Mesenchymal stem cell (in vitro differentiated cells and primary cell): ENCODE results near the gene UBAC2. TPM values are rescaled to one million over a fixed set of nuclear protein-coding genes. Genes with fewer than 3 reads are reported as not detected.

ENCODE experiments used
- DNase-seq: peaks from one replicate; pipeline ENCODE4 v3.0.0-alpha.2; 2013
- H2AFZ ChIP-seq: one replicate; pipeline ENCODE4 v1.6.1; 2013; ENCODE audit warnings: low read depth, mild to moderate bottlenecking, control low read depth, inconsistent platforms, low read length, moderate library complexity
- H2AK5ac ChIP-seq: 2 replicates; pipeline ENCODE4 v1.6.1; 2013; ENCODE audit warnings: low read length, moderate library complexity, mild to moderate bottlenecking, inconsistent platforms; ENCODE audit not compliant: severe bottlenecking
- H2BK120ac ChIP-seq: one replicate; pipeline ENCODE4 v1.6.1; 2013; ENCODE audit warnings: low read depth, mild to moderate bottlenecking, inconsistent platforms, low read length, moderate library complexity
- H2BK12ac ChIP-seq, 2 experiments: one replicate each; pipeline ENCODE4 v1.6.1; 2013; ENCODE audit warnings: inconsistent platforms in 2 of 2, low read length in 2 of 2, mild to moderate bottlenecking in 2 of 2, moderate library complexity in 2 of 2, control low read depth in 1 of 2
- H2BK15ac ChIP-seq: one replicate; pipeline ENCODE4 v1.6.1; 2013; ENCODE audit warnings: mild to moderate bottlenecking, low read depth, inconsistent platforms; ENCODE audit not compliant: poor library complexity, severe bottlenecking
- H2BK5ac ChIP-seq: 2 replicates; pipeline ENCODE4 v1.6.1; 2013; ENCODE audit warnings: low read depth, mild to moderate bottlenecking, low read length, control low read depth, inconsistent platforms; ENCODE audit not compliant: poor library complexity, severe bottlenecking
- H3K14ac ChIP-seq, 2 experiments: one replicate each; pipeline ENCODE4 v1.6.1; 2013; ENCODE audit warnings: inconsistent platforms in 2 of 2, low read length in 2 of 2, control low read depth in 1 of 2, mild to moderate bottlenecking in 1 of 2, moderate library complexity in 1 of 2
- H3K18ac ChIP-seq, 2 experiments: one replicate each; pipeline ENCODE4 v1.6.1; 2013; ENCODE audit warnings: inconsistent platforms in 2 of 2, low read length in 2 of 2, control low read depth in 1 of 2, low read depth in 1 of 2, mild to moderate bottlenecking in 1 of 2
- H3K23ac ChIP-seq, 2 experiments: one replicate each; pipeline ENCODE4 v1.6.1; 2013; ENCODE audit warnings: inconsistent platforms in 2 of 2, low read length in 2 of 2, mild to moderate bottlenecking in 2 of 2, moderate library complexity in 2 of 2, control low read depth in 1 of 2
- H3K27ac ChIP-seq: 2 replicates; pipeline ENCODE4 v1.5.1; 2013; ENCODE audit warnings: mild to moderate bottlenecking, moderate library complexity, low read length, control low read depth, inconsistent platforms; ENCODE audit not compliant: poor library complexity, severe bottlenecking
- H3K27me3 ChIP-seq, 2 experiments: 2 replicates each; pipeline versions ENCODE4 v1.6.1 to v1.7.0; 2013; ENCODE audit warnings: low read length in 2 of 2, mild to moderate bottlenecking in 2 of 2, moderate library complexity in 2 of 2, control low read depth in 1 of 2, inconsistent platforms in 1 of 2; ENCODE audit not compliant: control insufficient read depth in 1 of 2, insufficient read depth in 1 of 2
- H3K36me3 ChIP-seq, 2 experiments: 2 replicates each; pipeline versions ENCODE4 v1.6.1 to v1.7.0; 2013; ENCODE audit warnings: low read length in 2 of 2, control low read depth in 1 of 2, inconsistent platforms in 1 of 2, low read depth in 1 of 2, mild to moderate bottlenecking in 1 of 2; ENCODE audit not compliant: insufficient read depth in 2 of 2, control insufficient read depth in 1 of 2
- H3K4ac ChIP-seq, 2 experiments: one replicate each; pipeline ENCODE4 v1.6.1; 2013; ENCODE audit warnings: inconsistent platforms in 2 of 2, low read length in 2 of 2, mild to moderate bottlenecking in 2 of 2, moderate library complexity in 2 of 2, control low read depth in 1 of 2, low read depth in 1 of 2
- H3K4me1 ChIP-seq: 2 replicates; pipeline ENCODE4 v1.6.1; 2013; ENCODE audit warnings: low read depth, low read length, control low read depth; ENCODE audit not compliant: control insufficient read depth, insufficient read depth
- H3K4me2 ChIP-seq: 2 replicates; pipeline ENCODE4 v1.6.1; 2013; ENCODE audit warnings: low read length, mild to moderate bottlenecking, inconsistent platforms; ENCODE audit not compliant: poor library complexity, severe bottlenecking
- H3K4me3 ChIP-seq, 2 experiments: 2 replicates each; pipeline versions ENCODE4 v1.5.1 to v1.7.0; 2013; ENCODE audit warnings: low read length in 2 of 2, mild to moderate bottlenecking in 2 of 2, control low read depth in 1 of 2, low read depth in 1 of 2; ENCODE audit not compliant: insufficient read depth in 1 of 2
- H3K79me1 ChIP-seq: replicated peaks from 2 replicates; pipeline ENCODE4 v1.6.1; 2013; ENCODE audit warnings: mild to moderate bottlenecking, control low read depth, low read length, inconsistent platforms; ENCODE audit not compliant: poor library complexity, severe bottlenecking
- H3K9ac ChIP-seq: 2 replicates; pipeline ENCODE4 v1.7.0; 2013; ENCODE audit warnings: mild to moderate bottlenecking, low read length, moderate library complexity
- H3K9me3 ChIP-seq: 2 replicates; pipeline ENCODE4 v1.7.0; 2013; ENCODE audit warnings: mild to moderate bottlenecking, low read length; ENCODE audit not compliant: control insufficient read depth
- H4K8ac ChIP-seq: one replicate; pipeline ENCODE4 v1.6.1; 2013; ENCODE audit warnings: inconsistent platforms, mild to moderate bottlenecking, low read length, moderate library complexity
- H4K91ac ChIP-seq: one replicate; pipeline ENCODE4 v1.6.1; 2013; ENCODE audit warnings: mild to moderate bottlenecking, low read length, inconsistent platforms
- WGBS: methylation state at CpG from one replicate; pipeline ENCODE4 v1.1.7; 2013; ENCODE audit warnings: mixed read lengths; 5-methylcytosine and 5-hydroxymethylcytosine counted together
- polyA plus RNA-seq, 2 experiments: library from polyadenylated mRNA; stranded (reverse); fragments of 200-250 nt; gene quantifications; one replicate each; pipeline ENCODE4 v1.2.3, GENCODE V29; 2013

The UBAC2 gene, protein sequence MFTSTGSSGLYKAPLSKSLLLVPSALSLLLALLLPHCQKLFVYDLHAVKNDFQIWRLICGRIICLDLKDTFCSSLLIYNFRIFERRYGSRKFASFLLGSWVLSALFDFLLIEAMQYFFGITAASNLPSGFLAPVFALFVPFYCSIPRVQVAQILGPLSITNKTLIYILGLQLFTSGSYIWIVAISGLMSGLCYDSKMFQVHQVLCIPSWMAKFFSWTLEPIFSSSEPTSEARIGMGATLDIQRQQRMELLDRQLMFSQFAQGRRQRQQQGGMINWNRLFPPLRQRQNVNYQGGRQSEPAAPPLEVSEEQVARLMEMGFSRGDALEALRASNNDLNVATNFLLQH
- polyA plus RNA-seq (2013, experiment 1 of 2) = 41.9 TPM
- 42.1 TPM for polyA plus RNA-seq (2013, experiment 2 of 2)

DNA sequence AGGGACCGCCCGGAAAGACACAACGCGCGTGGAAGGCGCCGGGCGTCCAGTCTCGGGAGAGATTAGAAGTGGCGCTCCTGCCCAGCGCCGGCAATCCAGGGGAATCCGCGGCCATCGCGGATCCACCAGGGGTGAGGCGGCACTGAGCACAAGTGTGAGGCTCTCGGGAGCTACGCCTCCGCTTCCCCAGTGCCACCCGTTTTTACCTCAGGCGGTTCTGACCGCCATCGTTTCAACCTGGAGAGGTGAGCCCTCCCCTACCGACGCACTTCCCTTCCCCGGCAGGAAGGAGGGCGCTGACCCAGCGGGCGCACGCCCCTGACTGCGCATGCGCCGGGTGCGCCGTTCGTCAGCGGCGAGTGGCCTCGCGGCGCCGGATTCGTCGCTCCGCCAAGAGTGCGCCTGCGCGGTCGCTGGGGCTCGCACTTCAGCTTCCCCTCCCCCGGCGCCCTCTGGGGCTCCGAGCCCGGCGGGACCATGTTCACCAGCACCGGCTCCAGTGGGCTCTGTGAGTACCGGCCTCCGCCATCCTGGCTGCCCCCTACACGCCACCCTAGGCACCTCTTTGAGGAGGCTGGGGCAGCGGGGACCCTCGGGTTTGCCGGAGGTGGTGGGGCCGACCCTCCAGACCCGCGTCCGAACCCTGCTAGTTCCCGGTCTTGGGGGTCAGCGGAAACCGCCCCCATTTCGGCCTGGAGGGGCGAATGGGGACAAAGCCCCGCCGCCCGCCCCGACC is at the start of gene UBAC2:
Gene UBAC2 (plus strand): TSS at position 423 of the 736 bp plus-strand sequence. CDS start 55 bp downstream, at position 478.
- peak within 1 kb of the TSS; percentile 88 for H4K91ac ChIP-seq
- H3K14ac ChIP-seq = peak within 1 kb of the TSS; percentile 51 to 99
- no peaks in the 10 kb centered on the region for H3K36me3 ChIP-seq
- under 1% methylated on average over 75 of the region's 76 CpGs for WGBS
- H2BK5ac ChIP-seq = peak within 1 kb of the TSS; percentile 74
- H2BK12ac ChIP-seq = peak within 1 kb of the TSS in 1 of 2 experiments; percentile 47
- H3K4me1 ChIP-seq = peaks cover 7% of the 10 kb centered on the region
- H2BK15ac ChIP-seq = peak within 1 kb of the TSS; percentile 82
- DNase-seq = peak; percentile 92
- H3K4me2 ChIP-seq = peak within 1 kb of the TSS; percentile 80
- peak within 1 kb of the TSS; percentile 90 to 98 for H3K4ac ChIP-seq
- H2AFZ ChIP-seq = peak within 1 kb of the TSS; percentile 96
- H2AK5ac ChIP-seq = peak within 1 kb of the TSS; percentile 49
- no peaks in the 10 kb centered on the region for H3K9me3 ChIP-seq
- H3K9ac ChIP-seq = peak within 1 kb of the TSS; percentile 98
- H3K27ac ChIP-seq = peak within 1 kb of the TSS; percentile 84
- H3K4me3 ChIP-seq = peak within 1 kb of the TSS; percentile 91 to 95
- no peaks in the 10 kb centered on the region for H3K27me3 ChIP-seq
- peak within 1 kb of the TSS in 1 of 2 experiments; percentile 84 for H3K23ac ChIP-seq
- peak within 1 kb of the TSS; percentile 94 for H3K18ac ChIP-seq
- H4K8ac ChIP-seq = peak within 1 kb of the TSS; percentile 99
- H2BK120ac ChIP-seq = peak within 1 kb of the TSS; percentile 86
- peaks cover 22% of the 10 kb centered on the region for H3K79me1 ChIP-seq

DNA sequence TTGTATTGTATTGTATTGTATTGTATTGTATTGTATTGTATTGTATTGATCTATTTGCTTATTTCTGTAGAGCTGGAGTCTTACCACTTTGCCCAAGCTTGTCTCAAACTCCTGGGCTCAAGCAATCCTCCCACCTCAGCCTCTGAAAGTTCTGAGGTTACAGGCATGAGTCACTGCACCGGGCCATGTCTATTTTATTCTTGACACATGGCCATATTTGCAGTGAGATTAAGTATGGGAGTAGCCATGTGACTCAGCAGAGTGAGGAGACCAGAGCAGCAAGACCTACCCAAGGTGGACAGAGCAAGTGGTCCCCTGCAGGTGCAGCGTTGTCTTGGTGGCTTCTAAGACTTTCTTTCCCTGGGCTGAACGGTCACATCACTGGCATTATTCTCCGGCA is 49.1 kb upstream of the UBAC2 start:
- Histone ChIP-seq H3K4me2 (no peak overlapping the region), H2AFZ (no peak overlapping the region), H2BK15ac (no peak overlapping the region), H3K4ac (no peak overlapping the region), H2AK5ac (no peak overlapping the region), H3K23ac (no peak overlapping the region), H3K4me1 (peaks cover 3% of the 10 kb centered on the region), H2BK120ac (no peak overlapping the region), H3K9me3 (no peaks in the 10 kb centered on the region), H2BK12ac (no peak overlapping the region), H4K8ac (no peak overlapping the region), H4K91ac (no peak overlapping the region), H3K27ac (no peak overlapping the region), H3K9ac (peak overlapping the region; percentile 23), H3K18ac (no peak overlapping the region), H3K14ac (no peak overlapping the region), H2BK5ac (no peak overlapping the region), H3K36me3 (no peaks in the 10 kb centered on the region), H3K79me1 (no peaks in the 10 kb centered on the region), H3K4me3 (no peak overlapping the region), H3K27me3 (no peaks in the 10 kb centered on the region)
- WGBS = 65% methylated on average over 2 of the region's 4 CpGs
- peak; percentile 18 for DNase-seq

DNA sequence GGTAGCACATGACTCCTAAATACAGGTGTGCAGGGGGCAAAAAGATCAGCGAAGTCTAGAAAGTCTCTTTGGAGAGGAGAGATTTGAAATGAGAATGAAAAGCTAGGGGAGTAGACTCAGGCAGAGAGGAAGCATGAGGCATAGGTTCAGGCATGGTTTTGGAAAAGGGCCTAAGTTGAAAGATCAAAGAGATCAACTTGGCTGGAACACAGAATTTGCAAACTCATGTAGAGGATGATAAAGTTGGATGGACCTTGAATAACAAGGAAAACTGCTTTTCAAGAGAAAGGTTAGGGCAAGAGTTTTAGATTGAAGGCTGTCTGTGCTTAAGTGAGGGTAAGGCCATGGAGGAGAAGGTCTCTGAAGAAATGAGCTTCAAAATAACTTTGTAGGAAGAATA is 47.4 kb upstream of the UBAC2 start:
- H3K4ac ChIP-seq = no peak overlapping the region
- no peak overlapping the region for H2AFZ ChIP-seq
- H3K18ac ChIP-seq = no peak overlapping the region
- no peaks in the 10 kb centered on the region for H3K79me1 ChIP-seq
- H2BK5ac ChIP-seq = no peak overlapping the region
- no peak overlapping the region for H3K23ac ChIP-seq
- no peak overlapping the region for H2BK12ac ChIP-seq
- H4K91ac ChIP-seq = no peak overlapping the region
- DNase-seq = no peak
- no peak overlapping the region for H3K14ac ChIP-seq
- H2BK120ac ChIP-seq = no peak overlapping the region
- no peak overlapping the region for H2AK5ac ChIP-seq
- peaks cover 0 to 2% of the 10 kb centered on the region in 2 experiments for H3K27me3 ChIP-seq
- no peak overlapping the region for H3K4me3 ChIP-seq
- H3K9me3 ChIP-seq = no peaks in the 10 kb centered on the region
- H3K4me2 ChIP-seq = no peak overlapping the region
- peaks cover 3% of the 10 kb centered on the region for H3K4me1 ChIP-seq
- H3K9ac ChIP-seq = no peak overlapping the region
- no peak overlapping the region for H4K8ac ChIP-seq
- no peak overlapping the region for H2BK15ac ChIP-seq
- H3K36me3 ChIP-seq = no peaks in the 10 kb centered on the region
- H3K27ac ChIP-seq = no peak overlapping the region
- WGBS = 88% methylated on average over 1 of the region's 1 CpG

DNA sequence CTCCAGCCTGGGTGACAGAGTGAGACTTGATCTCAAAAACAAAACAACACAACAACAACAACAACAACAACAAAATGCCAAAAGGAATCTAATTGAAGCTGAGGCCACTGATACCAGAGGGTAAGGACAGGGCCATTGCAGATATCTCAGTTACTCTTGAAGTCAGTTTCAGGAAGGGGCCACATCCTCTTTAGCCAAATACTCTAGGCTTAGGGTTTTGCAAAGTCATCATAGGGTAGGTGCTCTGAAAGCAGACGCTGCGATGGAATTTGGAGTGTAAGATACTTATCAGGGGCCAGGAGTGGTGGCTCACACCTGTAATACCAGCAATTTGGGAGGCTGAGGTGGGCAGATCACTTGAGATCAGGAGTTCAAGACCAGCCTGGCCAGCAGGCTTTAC is 46.6 kb upstream of the UBAC2 start:
- Histone ChIP-seq H2AK5ac (no peak overlapping the region), H2BK5ac (no peak overlapping the region), H2BK15ac (no peak overlapping the region), H3K4me3 (no peak overlapping the region), H3K23ac (no peak overlapping the region), H3K27ac (no peak overlapping the region), H3K14ac (no peak overlapping the region), H3K79me1 (no peaks in the 10 kb centered on the region), H3K18ac (no peak overlapping the region), H4K91ac (no peak overlapping the region), H3K9ac (no peak overlapping the region), H2BK12ac (no peak overlapping the region), H3K27me3 (peaks cover 4 to 8% of the 10 kb centered on the region in 2 experiments), H3K4me2 (no peak overlapping the region), H4K8ac (no peak overlapping the region), H3K4ac (no peak overlapping the region), H2BK120ac (no peak overlapping the region), H3K36me3 (no peaks in the 10 kb centered on the region), H3K4me1 (peaks cover 3% of the 10 kb centered on the region), H3K9me3 (no peaks in the 10 kb centered on the region), H2AFZ (no peak overlapping the region)
- 98% methylated on average over 2 of the region's 2 CpGs for WGBS
- DNase-seq = no peak
